HG03432 (cell line): ENCODE measurements around the gene ZNF831.

Experiments
- ATAC-seq: cut with Tn5 transposase; IDR thresholded peaks from one replicate; pipeline ENCODE4 v1.9.1; 2021; ENCODE audit warnings: mild to moderate bottlenecking, moderate library complexity; ENCODE audit not compliant: unreplicated experiment

The ZNF831 gene

DNA sequence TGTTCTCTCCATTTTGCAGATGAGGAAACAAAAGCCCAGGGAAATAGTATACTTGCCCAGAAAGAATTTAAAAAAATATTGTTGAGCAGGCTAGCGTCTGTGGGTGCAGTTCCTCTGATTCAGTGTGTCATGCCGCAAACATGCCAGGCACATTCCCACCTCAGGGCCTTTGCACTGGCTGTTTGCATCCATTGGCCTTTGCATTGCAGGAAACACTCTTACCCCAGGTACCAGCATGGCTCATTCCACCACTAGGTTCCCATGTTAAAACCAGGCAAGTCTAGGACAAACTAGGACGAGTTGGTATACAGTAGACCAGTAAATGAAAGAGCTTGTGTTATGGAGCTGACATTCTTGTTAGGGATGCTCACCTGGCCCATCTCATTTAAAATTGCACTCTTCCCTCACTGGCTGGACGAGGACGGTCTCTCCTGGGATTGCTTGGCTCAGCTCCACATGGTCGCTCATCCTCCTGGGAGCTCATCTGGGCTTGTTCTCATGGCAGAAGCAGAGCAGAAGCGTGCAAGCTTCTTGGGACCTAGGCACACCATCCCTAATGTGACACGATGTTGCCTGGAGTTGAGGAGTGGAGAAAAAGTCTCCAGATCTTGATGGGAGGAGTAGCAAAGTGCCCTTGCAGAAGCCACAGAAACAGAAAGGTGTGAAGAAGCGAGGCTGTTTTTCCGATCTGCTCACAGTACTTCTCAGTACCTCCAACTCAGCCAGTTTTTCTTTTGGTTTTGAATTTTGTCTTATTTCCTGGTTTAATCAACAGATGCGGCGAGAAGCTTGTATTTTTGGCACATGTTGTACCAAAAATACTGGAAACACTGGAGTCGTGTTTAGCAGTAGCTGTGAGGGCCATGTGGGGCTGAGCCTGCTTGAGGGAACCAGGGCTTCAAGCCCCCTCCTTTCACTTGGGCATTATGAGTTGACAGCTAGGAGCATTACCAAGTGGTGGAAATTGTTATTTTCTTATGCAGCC, 13.9 kb downstream of the ZNF831 start:
- no peak for ATAC-seq

DNA sequence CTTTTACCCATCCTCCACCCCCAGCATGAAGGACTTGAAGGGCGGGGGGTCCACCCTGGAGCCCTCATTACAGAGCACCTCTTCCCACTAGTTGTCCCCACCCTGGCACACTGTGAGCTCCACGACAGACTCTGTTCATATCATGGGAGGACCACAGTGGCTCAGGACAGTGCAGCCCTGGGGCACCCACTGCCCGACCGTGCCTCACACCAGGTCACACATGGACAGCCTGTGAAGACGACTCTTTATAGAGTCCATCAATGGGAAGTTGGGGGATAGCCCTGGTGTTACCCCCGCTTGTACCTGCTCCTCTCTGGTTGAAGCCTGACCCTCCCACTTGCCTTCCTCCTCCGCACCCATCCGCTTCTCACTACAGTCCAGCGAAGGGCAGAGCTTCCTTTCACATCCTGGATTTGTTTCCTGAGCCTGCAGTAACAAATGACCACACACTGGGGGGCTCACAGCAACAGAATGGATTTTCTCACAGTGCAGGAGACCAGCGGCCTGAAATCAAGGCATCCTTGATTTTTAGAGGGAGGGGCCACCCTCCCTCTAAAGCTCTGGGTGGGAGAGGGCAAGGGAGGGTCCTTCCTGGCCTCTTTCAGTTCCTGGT, 15.5 kb downstream of the ZNF831 start:
- no peak for ATAC-seq

DNA sequence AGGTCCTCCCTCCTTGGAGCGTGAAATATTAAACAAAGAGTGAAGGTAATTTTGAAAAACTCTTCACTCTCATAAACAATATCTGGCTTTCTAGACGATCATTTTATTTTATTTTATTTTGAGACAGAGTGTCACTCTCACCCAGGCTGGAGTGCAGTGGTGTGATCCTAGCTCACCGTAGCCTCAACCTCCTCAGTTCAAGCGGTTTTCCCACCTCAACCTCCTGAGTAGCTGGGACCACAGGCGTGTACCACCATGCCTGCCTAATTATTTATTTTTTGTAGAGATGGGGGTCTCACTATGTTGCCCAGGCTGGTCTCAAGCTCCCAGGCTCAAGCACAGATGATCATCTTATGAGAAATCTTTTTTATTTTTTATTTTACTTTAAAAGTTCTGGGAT, 16.4 kb downstream of the ZNF831 start:
- no peak for ATAC-seq

DNA sequence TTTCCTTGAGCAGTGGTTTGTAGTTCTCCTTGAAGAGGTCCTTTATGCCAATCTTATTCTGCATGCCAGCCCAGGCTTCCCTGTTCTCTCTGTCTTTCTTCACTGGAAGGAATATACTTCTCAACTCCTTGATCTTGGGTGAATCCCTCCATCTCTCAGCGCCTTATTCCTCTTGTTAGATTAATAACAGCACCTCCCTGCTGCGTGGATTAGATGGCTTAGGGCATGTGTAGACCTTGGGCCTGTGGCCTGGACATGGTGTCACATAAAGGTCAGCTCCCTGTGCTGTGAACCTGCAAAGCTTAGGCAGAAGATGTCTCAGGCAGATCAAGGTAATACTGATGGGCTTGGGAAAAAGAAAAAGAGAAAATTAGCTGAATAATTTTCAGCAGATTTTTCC, 18.3 kb downstream of the ZNF831 start:
- ATAC-seq: no peak

DNA sequence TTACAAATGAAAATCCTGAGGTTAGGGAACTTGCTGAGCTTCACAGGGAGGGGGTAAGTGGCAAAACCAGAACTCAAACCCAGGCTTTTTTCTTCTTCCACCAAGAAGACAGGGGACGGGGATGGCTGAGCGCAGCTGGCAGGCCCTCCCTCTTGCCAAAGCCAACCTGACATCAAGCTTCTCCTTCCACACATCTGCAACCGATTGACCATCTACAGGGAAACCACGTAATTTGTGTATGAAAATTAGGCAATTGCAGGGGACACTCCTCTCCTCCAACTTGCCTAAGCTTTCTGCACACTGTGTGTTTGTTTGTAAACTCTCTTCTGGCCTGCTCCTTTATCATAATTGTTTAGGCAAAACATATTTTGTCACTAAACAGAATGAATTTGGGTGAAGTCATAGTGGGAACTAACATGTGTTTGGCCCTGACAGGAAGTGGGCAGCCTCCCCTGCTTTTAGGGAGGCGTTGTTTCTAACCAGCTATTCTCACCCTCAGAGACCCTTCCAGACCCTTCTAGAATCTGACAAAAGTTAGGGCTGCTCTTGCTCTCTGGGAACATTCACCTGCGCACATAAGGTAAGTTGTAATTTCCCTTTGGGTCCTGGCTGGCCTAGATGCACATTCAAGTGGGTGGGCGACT, 18.9 kb downstream of the ZNF831 start:
- ATAC-seq: no peak

DNA sequence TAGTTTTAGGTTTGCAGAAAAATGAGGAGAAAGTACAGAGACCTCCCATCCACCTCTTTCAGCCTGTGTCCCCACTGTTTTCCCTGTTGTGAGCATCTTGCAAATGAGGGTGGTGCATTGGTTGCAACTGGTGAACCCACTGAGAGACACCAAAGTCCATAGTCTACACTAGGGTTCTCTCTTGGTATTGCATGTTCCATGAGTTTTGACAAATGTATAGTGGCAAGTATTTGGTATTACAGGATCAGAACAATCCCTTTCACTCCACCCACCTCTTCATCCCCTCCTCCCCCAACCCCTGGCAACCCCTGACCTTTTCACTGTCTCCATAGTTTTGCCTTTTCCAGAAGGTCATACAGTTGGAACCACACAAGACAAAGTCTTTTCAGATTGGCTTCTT, 20.1 kb downstream of the ZNF831 start:
- no peak for ATAC-seq

DNA sequence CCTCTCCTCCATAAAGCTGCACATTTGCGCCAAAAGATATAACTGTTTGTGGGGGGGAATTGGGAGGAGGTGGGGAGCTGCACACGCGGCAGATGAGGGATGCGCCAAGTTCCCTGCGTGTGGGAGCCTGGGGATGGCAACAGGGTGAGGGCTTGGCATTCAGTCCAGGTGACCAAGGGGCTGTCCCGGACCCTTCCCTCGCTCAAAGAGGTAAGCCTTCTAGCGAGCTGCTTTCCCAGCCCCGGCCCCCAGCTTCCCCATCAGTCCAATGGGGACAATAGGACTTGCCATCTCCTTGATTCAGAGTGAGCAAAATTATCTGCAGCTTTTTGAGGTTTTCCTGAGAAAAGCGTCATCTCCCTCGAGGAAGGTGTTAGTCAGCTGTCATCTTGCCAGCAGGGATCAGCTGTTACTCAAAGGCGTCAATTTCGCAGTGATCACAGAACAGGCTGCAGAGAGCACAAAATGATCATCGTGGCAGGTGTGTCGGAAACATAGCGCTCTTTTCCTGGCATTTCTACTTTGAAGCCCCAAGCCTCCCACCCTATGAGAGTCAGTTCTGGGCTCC, 21.3 kb downstream of the ZNF831 start:
- no peak for ATAC-seq

DNA sequence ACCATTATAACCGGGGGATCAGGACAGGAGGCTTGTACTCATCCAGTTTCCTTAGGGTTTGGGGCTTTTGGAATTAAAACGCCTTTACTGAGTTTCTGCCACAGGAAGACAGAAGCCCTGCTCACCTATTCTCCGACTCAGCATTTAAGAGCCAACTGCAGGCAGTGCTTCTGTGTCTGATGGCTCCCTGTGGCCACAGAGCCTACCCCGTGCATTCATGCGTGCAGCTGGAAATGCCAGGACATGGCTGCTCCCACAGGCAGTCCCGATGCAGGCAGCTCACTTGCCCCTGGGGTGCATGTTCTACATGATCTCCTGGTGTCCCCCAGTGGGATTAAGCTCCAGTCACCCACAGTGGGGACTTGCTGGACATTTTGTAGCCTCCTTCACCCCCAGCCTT, 22.2 kb downstream of the ZNF831 start:
- no peak for ATAC-seq

DNA sequence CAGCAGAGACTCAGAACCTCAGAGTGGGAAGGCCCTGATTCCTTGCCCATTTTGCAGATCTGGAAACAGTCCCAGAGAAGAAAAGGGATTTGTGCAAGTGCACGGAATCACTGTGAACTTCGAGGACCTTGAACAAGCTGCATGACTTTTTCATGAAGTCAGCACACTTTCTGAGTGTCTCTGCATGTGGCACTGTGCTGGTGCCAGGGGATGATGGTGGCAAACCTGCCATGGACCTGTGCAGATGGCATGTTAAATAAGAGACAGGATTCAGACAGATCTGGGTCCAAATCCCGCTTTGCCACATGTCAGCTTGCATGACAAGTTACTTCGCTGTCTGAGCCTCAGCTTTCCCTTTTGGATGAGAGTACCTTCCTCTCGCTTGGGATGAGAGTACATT, 26.8 kb downstream of the ZNF831 start:
- ATAC-seq: no peak

DNA sequence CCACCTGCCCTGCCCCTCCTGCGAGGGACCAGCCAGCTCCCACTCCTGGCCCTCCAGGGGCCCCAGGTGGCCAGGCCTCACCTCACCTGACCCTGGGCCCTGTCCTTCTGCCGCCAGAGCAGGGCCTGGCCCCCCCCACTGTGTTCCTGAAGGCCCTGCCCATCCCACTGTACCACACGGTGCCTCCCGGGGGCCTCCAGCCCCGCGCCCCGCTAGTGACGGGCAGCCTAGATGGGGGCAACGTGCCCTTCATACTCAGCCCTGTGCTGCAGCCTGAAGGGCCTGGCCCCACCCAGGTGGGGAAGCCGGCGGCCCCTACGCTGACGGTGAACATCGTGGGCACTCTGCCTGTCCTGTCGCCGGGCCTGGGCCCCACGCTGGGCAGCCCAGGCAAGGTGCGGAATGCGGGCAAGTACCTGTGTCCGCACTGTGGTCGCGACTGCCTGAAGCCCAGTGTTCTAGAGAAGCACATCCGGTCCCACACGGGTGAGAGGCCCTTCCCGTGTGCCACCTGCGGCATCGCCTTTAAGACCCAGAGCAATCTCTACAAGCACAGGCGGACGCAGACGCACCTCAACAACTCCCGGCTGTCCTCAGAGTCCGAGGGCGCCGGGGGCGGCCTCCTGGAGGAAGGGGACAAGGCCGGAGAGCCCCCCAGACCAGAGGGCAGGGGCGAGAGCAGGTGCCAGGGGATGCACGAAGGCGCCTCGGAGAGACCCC, 27.6 kb downstream of the ZNF831 start:
- ATAC-seq: no peak

DNA sequence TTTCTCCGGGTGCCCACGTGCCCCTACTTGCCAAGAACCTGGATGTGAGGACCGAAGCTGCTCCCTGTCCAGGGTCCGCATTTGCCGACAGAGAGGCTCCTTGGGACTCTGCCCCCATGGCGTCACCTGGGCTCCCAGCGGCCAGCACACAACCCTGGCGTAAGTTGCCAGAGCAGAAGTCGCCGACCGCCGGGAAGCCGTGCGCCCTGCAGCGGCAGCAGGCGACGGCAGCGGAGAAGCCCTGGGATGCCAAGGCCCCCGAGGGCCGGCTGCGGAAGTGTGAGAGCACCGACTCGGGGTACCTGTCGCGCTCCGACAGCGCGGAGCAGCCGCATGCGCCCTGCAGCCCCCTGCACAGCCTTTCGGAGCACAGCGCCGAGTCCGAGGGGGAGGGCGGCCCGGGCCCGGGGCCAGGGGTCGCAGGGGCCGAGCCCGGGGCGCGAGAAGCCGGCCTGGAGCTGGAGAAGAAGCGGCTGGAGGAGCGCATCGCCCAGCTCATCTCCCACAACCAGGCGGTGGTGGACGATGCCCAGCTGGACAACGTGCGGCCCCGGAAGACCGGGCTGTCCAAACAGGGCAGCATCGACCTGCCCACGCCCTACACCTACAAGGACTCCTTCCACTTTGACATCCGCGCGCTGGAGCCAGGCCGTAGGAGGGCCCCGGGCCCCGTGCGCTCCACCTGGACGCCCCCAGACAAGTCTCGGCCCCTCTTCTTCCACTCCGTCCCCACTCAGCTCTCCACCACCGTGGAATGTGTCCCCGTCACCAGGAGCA, 28.3 kb downstream of the ZNF831 start:
- ATAC-seq: no peak

DNA sequence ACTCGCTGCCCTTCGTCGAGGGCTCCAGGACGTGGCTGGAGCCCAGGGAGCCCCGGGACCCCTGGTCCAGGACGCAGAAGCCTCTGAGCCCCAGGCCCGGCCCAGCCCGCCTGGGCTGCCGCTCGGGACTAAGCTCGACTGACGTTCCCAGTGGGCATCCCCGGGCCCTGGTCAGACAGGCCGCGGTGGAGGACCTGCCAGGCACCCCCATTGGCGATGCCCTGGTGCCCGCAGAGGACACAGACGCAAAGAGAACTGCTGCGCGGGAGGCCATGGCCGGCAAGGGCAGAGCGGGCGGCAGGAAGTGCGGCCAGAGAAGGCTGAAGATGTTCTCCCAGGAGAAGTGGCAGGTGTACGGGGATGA, 28.9 kb downstream of the ZNF831 start:
- ATAC-seq: no peak

DNA sequence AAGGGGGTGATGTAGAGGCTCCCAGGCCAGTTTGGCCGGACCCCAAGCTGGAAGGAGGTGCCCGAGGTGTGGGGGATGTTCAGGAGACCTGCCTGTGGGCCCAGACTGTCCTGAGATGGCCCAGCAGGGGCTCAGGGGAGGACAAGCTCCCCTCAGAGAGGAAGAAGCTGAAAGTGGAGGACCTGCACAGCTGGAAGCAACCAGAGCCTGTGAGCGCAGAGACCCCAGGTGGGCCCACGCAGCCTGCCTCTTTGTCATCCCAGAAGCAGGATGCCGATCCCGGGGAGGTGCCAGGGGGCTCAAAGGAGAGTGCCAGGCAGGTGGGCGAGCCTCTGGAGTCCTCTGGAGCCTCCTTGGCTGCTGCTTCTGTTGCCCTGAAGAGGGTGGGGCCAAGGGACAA, 29.7 kb downstream of the ZNF831 start:
- no peak for ATAC-seq

DNA sequence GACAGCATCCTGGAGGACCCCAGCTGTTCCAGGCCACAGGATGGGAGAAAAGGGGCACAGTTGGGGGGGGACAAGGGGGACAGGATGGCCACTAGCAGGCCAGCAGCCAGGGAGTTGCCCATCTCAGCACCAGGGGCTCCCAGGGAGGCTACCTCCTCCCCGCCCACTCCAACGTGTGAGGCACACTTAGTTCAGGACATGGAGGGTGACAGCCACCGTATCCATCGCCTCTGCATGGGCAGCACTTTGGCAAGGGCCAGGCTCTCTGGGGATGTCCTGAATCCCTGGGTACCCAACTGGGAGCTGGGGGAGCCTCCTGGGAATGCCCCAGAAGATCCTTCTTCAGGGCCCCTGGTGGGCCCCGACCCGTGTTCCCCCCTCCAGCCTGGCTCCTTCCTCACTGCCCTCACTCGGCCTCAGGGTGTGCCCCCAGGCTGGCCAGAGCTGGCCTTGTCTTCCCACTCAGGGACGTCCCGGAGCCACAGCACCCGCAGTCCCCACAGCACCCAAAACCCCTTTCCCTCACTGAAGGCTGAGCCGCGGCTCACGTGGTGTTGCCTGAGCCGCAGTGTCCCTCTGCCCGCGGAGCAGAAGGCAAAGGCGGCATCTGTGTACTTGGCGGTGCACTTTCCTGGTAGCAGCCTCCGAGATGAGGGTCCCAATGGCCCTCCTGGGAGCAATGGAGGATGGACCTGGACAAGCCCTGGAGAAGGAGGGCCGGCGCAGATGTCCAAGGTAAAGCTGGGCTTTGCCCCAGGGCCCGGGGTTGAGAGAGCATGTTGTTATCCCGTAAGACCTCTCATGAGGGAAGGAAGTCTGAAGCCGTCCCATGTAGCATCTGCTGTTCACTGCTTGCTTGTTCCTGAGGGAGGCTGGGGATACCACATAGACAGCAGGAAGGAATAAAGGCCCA, 30.7 kb downstream of the ZNF831 start:
- no peak for ATAC-seq

DNA sequence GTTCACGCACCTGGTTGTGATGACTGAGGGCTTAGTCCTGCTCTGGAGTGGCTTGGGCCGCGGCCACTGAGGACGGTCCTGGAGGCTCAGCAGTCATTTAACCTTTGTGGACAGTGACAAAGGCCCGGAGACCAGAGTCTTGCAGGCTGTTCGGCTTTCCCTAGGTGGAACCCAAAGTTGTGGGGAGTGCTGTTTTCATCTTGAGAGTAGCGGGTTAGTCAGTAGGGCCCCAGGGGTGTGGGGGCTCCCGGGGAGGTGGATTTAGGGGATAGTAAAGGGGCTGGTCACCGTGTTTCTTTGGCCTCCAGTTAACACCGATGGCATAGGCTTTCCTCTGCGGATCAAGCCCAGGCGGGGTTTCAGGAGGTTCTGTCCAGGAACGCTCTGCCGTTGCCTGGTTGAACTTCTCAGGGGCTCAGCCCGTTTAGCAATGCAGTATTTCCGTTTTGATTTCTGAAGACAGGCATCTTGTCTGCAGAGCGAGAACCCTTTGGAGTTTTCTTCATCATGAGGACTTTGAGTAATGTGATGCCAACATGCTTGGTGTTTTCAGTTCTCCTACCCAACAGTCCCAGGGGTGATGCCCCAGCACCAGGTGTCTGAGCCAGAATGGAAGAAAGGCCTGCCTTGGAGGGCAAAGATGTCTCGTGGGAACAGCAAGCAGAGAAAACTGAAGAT, 31.8 kb downstream of the ZNF831 start:
- no peak for ATAC-seq

DNA sequence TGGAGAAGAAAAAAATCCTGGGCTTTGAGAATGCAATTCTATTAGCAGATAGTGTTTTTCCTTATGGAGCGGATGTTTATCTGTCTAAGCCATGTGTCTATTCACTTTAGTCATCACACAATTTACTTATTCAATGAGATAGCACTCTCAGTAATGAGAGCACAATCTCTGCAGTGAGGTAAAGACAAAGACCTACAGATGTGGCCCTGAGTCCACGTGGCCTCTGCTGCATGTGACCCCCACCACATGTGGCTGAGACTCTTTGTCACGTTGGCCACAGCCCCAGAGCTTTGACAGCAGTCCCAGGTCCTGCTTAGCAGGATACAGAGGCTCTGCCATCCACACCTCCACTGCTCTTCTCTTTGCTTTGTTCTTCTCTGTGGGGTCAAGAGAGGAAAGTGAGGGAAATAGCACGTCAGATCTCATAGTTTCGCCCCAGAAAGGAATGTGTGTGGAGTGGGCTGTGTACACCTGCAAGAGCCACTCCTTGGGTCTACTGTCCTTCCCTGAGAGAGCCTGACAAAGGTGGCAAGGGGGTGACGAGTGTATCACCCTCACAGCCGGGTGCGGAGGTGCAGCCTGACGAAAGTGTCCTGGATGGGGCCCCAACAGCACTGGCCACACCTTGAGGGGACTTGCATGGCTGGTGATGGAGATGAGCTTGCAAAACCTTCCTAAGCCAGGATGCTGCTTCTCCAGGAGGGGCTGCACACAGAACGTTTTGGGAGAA, 40.7 kb downstream of the ZNF831 start:
- no peak for ATAC-seq

DNA sequence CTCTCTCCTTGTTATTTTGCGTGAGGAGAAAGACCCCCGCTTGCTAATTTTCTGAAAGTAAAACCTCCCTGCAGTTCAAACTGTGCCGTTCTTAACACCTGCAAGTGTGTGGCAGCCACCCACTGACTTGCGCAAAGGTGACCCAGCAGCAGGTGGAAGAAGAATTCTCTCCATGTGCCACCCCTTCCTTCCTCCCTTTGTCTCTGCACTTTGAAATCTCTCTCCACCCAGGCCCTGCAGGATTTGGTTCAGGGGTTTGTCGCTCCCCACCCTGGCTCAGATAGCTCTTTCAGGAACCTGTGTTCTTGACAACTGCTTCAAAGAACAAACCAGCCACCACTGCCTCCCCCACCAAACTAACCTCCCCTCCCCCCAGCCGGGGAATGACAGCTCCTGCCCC, 41.4 kb downstream of the ZNF831 start:
- ATAC-seq: no peak

DNA sequence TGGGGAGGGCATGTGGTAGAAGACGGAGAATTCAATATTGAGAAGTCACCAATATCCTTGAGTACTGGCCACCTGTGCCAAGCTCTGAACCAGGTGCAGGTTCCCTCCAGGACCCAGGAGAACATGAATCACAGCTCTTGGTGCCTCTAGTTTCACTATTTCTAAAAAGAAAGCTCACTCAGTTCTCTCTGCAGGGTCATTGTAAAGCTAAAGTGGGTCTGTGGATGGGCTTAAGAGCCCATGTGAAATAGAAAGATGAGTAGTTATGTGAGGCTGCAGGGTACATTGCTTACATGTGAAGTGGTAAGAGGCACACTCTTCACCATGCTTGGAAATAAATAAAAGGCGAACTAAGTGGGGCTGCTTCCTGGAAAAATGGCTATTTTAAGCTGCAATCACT, 43.6 kb downstream of the ZNF831 start:
- ATAC-seq: no peak
